HepG2 (cell line): ENCODE data around the gene ZNF213. TPM values are rescaled to one million over a fixed set of nuclear protein-coding genes. Genes with fewer than 3 reads are reported as not detected.

ENCODE experiments used
- AKNA ChIP-seq: sonication (generic); formaldehyde crosslinking; IDR thresholded peaks from 2 replicates; pipeline ENCODE4 v1.4.0; 2020; ENCODE audit warnings: missing genetic modification reagents, borderline replicate concordance
- CBX1 ChIP-seq: IDR thresholded peaks from one replicate; pipeline ENCODE4 v1.6.1; 2016; ENCODE audit warnings: antibody characterized with exemption, low read depth
- FOXC1 ChIP-seq: sonication (generic); formaldehyde crosslinking; IDR thresholded peaks from 2 replicates; pipeline ENCODE4 v1.8.0; 2022; ENCODE audit warnings: mild to moderate bottlenecking, missing genetic modification reagents, borderline replicate concordance
- MTERF4 ChIP-seq: sonication (generic); formaldehyde crosslinking; IDR thresholded peaks from 2 replicates; pipeline ENCODE4 v1.8.0; 2023; ENCODE audit warnings: mild to moderate bottlenecking, missing genetic modification reagents
- POLR2A ChIP-seq, 2 experiments: IDR thresholded peaks; 2 replicates each; pipeline ENCODE4 v1.6.1; 2011; ENCODE audit warnings: low read depth in 2 of 2, low read length in 2 of 2, mild to moderate bottlenecking in 1 of 2, moderate library complexity in 1 of 2; ENCODE audit not compliant: insufficient read depth in 1 of 2
- REL ChIP-seq: sonication (generic); formaldehyde crosslinking; conservative IDR thresholded peaks from 2 replicates; pipeline ENCODE4 v1.8.0; 2022; ENCODE audit warnings: mild to moderate bottlenecking, missing genetic modification reagents, moderate library complexity
- ZFP36L1 ChIP-seq: sonication (generic); formaldehyde crosslinking; IDR thresholded peaks from 2 replicates; pipeline ENCODE4 v1.8.0; 2022; ENCODE audit warnings: mild to moderate bottlenecking, missing genetic modification reagents, moderate library complexity
- ZNF431 ChIP-seq: sonication (generic); formaldehyde crosslinking; IDR thresholded peaks from 2 replicates; pipeline ENCODE4 v1.9.0; 2022; ENCODE audit warnings: missing genetic modification reagents, low read depth, mild to moderate bottlenecking, borderline replicate concordance
- ZNF687 ChIP-seq: sonication (generic); formaldehyde crosslinking; IDR thresholded peaks from 2 replicates; pipeline ENCODE4 v1.5.1; 2020; ENCODE audit warnings: mild to moderate bottlenecking, missing genetic modification reagents, moderate library complexity
- ZNF713 ChIP-seq: sonication (generic); formaldehyde crosslinking; IDR thresholded peaks from 2 replicates; pipeline ENCODE4 v1.4.0; 2020; ENCODE audit warnings: mild to moderate bottlenecking, missing genetic modification reagents
- ZNF740 ChIP-seq: sonication (generic); formaldehyde crosslinking; IDR thresholded peaks from 2 replicates; pipeline ENCODE4 v1.4.0; 2020; ENCODE audit warnings: missing genetic modification reagents
- ZNF747 ChIP-seq: sonication (generic); formaldehyde crosslinking; IDR thresholded peaks from 2 replicates; pipeline ENCODE4 v1.8.1; 2023; ENCODE audit warnings: missing genetic modification reagents, mild to moderate bottlenecking, borderline replicate concordance
- ZNF777 ChIP-seq: sonication (generic); formaldehyde crosslinking; IDR thresholded peaks from 2 replicates; pipeline ENCODE4 v1.4.0; 2020; ENCODE audit warnings: missing genetic modification reagents
- polyA plus RNA-seq, 8 experiments: library from polyadenylated mRNA; depleted of rRNA in 3 of 8; stranded (reverse) in 7 of 8; unstranded in 1 of 8; fragments of >200 nt; fragmentation: Illumina TruSeq in 4 of 8; extraction: Trizol in 4 of 8; gene quantifications; 2 replicates each; pipeline versions ENCODE4 v1.2.1 to v1.2.3, GENCODE V29; 2011 to 2016; ENCODE audit warnings: low read depth in 4 of 8, missing spikeins in 1 of 8, mixed read lengths in 1 of 8; ENCODE audit not compliant: insufficient read depth in 1 of 8
- total RNA-seq, 5 experiments: library from RNA; depleted of rRNA; stranded (reverse); fragments of >200 nt; fragmentation: Illumina TruSeq; extraction: Trizol; gene quantifications; 2 replicates each; pipeline ENCODE4 v1.2.3, GENCODE V29; 2016; ENCODE audit warnings: low read depth in 1 of 5

Gene ZNF213
- total and polyA plus RNA-seq, 2 of the 13 experiments (the other 11 are each of a cell fraction or from before 2014, with no cell fraction given) = 0.59 to 0.97 TPM

- TF ChIP-seq ZNF747 (CRISPR knock-in tag) = 0 out of 2 replicates have a peak, but pooled peaks have one; percentile 25
- no peak for TF ChIP-seq REL (CRISPR knock-in tag)
- TF ChIP-seq FOXC1 (CRISPR knock-in tag) = 0 out of 2 replicates have a peak, but pooled peaks have one; percentile 25
- TF ChIP-seq ZNF687 (CRISPR knock-in tag) = peak; percentile 75
- no peak for TF ChIP-seq AKNA (CRISPR knock-in tag)
- TF ChIP-seq MTERF4 = no peak
- TF ChIP-seq ZNF431 = no peak
- TF ChIP-seq ZFP36L1 (CRISPR knock-in tag) = no peak
- TF ChIP-seq CBX1 = no peak
- peak in 1 of 2 experiments; percentile 58; a peak in 1 of 4 replicates for TF ChIP-seq POLR2A (IDR thresholded peaks at IDR 0.05; ENCODE audit: insufficient read depth in 1 of 2, low read depth in 2 of 2, low read length in 2 of 2)
- no peak for TF ChIP-seq ZNF740 (CRISPR knock-in tag)
- 0 out of 2 replicates have a peak, but pooled peaks have one; percentile 5 for TF ChIP-seq ZNF777
- no peak for TF ChIP-seq ZNF713 (CRISPR knock-in tag)
Observed at GRCh38 chr16:3099732-3100499, 34.9 kb upstream of the ZNF213 start (continued).
